Vagina (tissue), 2 donors: ENCODE measurements around the gene ADGRE3. TPM values are rescaled to one million over a fixed set of nuclear protein-coding genes. Genes with fewer than 3 reads are reported as not detected.
"Not testable (repeated sequence)": the region's sequence is repeated elsewhere in the genome, so short reads cannot be mapped to it uniquely, and the experiment has no call there.

Source experiments
- DNase-seq, 2 donors: peaks; one replicate each; pipeline ENCODE4 v3.0.0-alpha.2; 2017; ENCODE audit errors: extremely low spot score in 2 of 2
- H3K27ac ChIP-seq: fragments of 200-600 bp; sonication (generic); one replicate; pipeline ENCODE4 v1.5.1; 2019
- H3K27me3 ChIP-seq: fragments of 200-600 bp; sonication (generic); one replicate; pipeline ENCODE4 v1.5.1; 2019
- H3K36me3 ChIP-seq, 2 donors: fragments of 200-600 bp; sonication (generic); one replicate each; pipeline ENCODE4 v1.5.1; 2017 to 2019
- H3K4me1 ChIP-seq: fragments of 200-600 bp; sonication (generic); one replicate; pipeline ENCODE4 v1.5.1; 2019
- H3K4me3 ChIP-seq, 2 donors: fragments of 200-600 bp; sonication (generic); 1 replicate in 1 of 2; 2 replicates in 1 of 2; pipeline ENCODE4 v1.5.1; 2016 to 2019
- H3K9me3 ChIP-seq: fragments of 200-600 bp; sonication (generic); one replicate; pipeline ENCODE4 v1.5.1; 2019
- POLR2A ChIP-seq, 2 donors: fragments of 450-650 bp; IDR thresholded peaks; one replicate each; pipeline ENCODE4 v1.6.1; 2017; ENCODE audit warnings: antibody characterized with exemption in 2 of 2, mild to moderate bottlenecking in 2 of 2, moderate library complexity in 2 of 2
- POLR2AphosphoS5 ChIP-seq, 2 donors: sonication (generic); formaldehyde crosslinking; IDR thresholded peaks; one replicate each; pipeline ENCODE4 v1.9.0; 2017; ENCODE audit warnings: antibody characterized with exemption in 2 of 2, mild to moderate bottlenecking in 2 of 2, low read depth in 1 of 2; ENCODE audit not compliant: insufficient read depth in 1 of 2
- intact Hi-C: fragments of 100-400 bp; cut with DNase I; formaldehyde crosslinking; loops from one replicate; pipeline ENCODE4 v1.15.1; 2023
- total RNA-seq: library from RNA; depleted of rRNA; stranded (reverse); fragments of >200 nt; gene quantifications from one replicate; pipeline ENCODE4 v1.2.3, GENCODE V29; 2016
- TF ChIP-seq, protein P1 (sequence below), 3 experiments: fragments of 450-650 bp in 2 of 3; fragments of 200-600 bp in 1 of 3; sonication (generic) in 1 of 3; IDR thresholded peaks; one replicate each; pipeline ENCODE4 v1.5.1; 2017 to 2019; ENCODE audit warnings: antibody characterized with exemption in 3 of 3, mild to moderate bottlenecking in 2 of 3, moderate library complexity in 2 of 3

ADGRE3 gene
- total RNA-seq, 1 donor from 2014 or later, result not detected

DNA sequence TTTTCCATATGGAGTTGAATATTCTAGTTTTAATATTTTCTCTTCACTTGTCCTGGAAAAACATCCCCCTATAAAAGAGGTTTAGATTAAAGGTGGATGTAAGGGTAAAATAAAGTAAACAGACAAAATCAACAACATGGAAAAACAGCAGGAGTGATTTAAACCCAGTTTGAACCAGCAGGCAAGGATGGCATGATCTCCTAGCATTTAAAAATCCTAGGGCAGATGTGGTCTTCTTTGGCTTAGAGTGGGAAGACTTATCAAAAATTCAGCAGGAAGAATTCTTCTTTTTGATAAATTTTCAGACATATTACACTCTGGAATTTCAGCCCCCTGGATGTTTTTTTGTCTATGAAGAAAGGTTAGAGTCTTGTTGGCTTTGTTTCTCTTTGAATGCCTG is 55.2 kb downstream of the ADGRE3 start:
- no peak overlapping the region for H3K4me3 ChIP-seq
- no peaks in the 10 kb centered on the region for H3K36me3 ChIP-seq
- intact Hi-C loops, result no loop called here

DNA sequence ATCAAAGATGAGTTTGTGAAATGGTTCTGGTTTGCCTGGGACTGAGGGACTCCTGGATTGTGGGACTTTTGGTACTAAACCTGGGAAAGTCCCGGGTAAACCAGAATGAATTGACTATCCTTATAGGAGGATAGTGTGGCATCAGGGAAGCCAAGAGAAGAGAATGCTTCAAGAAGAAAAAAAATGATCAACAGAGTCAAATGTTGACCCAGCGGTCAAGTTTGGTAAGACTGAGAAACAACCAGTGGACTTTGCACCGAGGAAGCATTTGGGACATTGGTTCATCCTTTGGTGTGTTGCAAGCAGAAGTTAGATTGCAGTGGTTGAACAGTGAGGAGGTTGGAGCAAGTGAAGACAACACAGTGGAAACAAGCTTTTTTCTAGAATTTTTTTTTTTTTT is 58.2 kb downstream of the ADGRE3 start:
- Histone ChIP-seq H3K27ac (no peak overlapping the region), H3K36me3 (no peaks in the 10 kb centered on the region), H3K4me1 (no peaks in the 10 kb centered on the region), H3K9me3 (peaks cover 6% of the 10 kb centered on the region), H3K27me3 (no peaks in the 10 kb centered on the region), H3K4me3 (no peak overlapping the region)
- TF ChIP-seq POLR2AphosphoS5 (IDR thresholded peaks at IDR 0.05; ENCODE audit: insufficient read depth in 1 of 2, low read depth in 1 of 2) (no peak), POLR2A (IDR thresholded peaks at IDR 0.05) (no peak)
- TF ChIP-seq, protein P1, sequence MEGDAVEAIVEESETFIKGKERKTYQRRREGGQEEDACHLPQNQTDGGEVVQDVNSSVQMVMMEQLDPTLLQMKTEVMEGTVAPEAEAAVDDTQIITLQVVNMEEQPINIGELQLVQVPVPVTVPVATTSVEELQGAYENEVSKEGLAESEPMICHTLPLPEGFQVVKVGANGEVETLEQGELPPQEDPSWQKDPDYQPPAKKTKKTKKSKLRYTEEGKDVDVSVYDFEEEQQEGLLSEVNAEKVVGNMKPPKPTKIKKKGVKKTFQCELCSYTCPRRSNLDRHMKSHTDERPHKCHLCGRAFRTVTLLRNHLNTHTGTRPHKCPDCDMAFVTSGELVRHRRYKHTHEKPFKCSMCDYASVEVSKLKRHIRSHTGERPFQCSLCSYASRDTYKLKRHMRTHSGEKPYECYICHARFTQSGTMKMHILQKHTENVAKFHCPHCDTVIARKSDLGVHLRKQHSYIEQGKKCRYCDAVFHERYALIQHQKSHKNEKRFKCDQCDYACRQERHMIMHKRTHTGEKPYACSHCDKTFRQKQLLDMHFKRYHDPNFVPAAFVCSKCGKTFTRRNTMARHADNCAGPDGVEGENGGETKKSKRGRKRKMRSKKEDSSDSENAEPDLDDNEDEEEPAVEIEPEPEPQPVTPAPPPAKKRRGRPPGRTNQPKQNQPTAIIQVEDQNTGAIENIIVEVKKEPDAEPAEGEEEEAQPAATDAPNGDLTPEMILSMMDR (IDR thresholded peaks at IDR 0.05), result no peak
- no peak for DNase-seq
- intact Hi-C loops, result no loop called here

More for the DNA sequence above, 55.2 kb downstream of the ADGRE3 start:
- Histone ChIP-seq H3K27me3 (no peaks in the 10 kb centered on the region), H3K9me3 (peaks cover 6% of the 10 kb centered on the region), H3K27ac (no peak overlapping the region), H3K4me1 (no peaks in the 10 kb centered on the region)
- TF ChIP-seq POLR2A (IDR thresholded peaks at IDR 0.05), result no peak
- no peak for TF ChIP-seq POLR2AphosphoS5 (IDR thresholded peaks at IDR 0.05; ENCODE audit: insufficient read depth in 1 of 2, low read depth in 1 of 2)
- TF ChIP-seq, protein P1 (IDR thresholded peaks at IDR 0.05), result no peak
- no peak for DNase-seq

DNA sequence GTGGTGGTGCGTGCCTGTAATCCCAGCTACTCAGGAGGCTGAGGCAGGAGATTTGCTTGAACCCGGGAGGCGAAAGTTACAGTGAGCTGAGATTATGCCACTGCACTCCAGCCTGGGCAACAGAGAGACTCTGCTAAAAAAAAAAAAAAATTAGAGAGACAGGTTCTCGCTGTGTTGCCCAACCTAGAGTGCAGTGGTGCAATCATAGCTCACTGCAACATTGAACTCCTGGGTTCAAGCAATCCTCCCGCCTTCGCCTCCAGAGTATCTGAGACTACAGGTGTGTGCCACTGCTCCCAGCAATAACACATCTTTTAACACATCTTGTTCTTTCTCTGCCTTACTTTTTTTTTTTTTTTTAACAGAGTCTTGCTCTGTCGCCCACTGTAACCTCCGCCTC is 59.0 kb downstream of the ADGRE3 start:
- intact Hi-C loops, result no loop called here
- DNase-seq, result no peak
- peaks cover 6% of the 10 kb centered on the region for H3K9me3 ChIP-seq
- H3K36me3 ChIP-seq, result no peaks in the 10 kb centered on the region
- H3K4me1 ChIP-seq, result no peaks in the 10 kb centered on the region
- H3K27me3 ChIP-seq, result no peaks in the 10 kb centered on the region
- H3K27ac ChIP-seq, result no peak overlapping the region
- TF ChIP-seq POLR2AphosphoS5 (IDR thresholded peaks at IDR 0.05; ENCODE audit: insufficient read depth in 1 of 2, low read depth in 1 of 2), result no peak
- TF ChIP-seq, protein P1 (IDR thresholded peaks at IDR 0.05), result no peak
- TF ChIP-seq POLR2A (IDR thresholded peaks at IDR 0.05), result no peak
- H3K4me3 ChIP-seq, result no peak overlapping the region

DNA sequence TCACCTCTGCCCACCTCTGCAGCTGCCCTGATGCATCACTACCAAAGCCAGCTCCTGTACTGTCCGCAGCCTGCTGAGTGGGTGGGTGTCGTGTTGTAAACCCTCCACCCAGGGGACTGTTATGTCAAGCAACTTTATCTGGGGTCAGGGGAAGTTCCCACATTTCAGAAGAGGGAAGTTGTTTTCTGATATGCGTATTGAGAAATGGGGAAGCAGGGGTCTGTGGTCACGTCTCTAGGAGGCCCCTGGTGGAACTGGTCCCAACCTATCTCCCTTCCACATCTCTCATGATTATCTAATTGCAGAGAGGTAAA is 60.6 kb downstream of the ADGRE3 start:
- H3K27ac ChIP-seq, result no peak overlapping the region
- no peaks in the 10 kb centered on the region for H3K36me3 ChIP-seq
- H3K27me3 ChIP-seq, result no peaks in the 10 kb centered on the region
- H3K4me3 ChIP-seq, result no peak overlapping the region
- no peak for TF ChIP-seq POLR2AphosphoS5 (IDR thresholded peaks at IDR 0.05; ENCODE audit: insufficient read depth in 1 of 2, low read depth in 1 of 2)
- no peak for TF ChIP-seq POLR2A (IDR thresholded peaks at IDR 0.05)
- TF ChIP-seq, protein P1 (IDR thresholded peaks at IDR 0.05), result no peak
- no peaks in the 10 kb centered on the region for H3K9me3 ChIP-seq
- no peak for DNase-seq
- H3K4me1 ChIP-seq, result no peaks in the 10 kb centered on the region
- intact Hi-C loops, result no loop called here

DNA sequence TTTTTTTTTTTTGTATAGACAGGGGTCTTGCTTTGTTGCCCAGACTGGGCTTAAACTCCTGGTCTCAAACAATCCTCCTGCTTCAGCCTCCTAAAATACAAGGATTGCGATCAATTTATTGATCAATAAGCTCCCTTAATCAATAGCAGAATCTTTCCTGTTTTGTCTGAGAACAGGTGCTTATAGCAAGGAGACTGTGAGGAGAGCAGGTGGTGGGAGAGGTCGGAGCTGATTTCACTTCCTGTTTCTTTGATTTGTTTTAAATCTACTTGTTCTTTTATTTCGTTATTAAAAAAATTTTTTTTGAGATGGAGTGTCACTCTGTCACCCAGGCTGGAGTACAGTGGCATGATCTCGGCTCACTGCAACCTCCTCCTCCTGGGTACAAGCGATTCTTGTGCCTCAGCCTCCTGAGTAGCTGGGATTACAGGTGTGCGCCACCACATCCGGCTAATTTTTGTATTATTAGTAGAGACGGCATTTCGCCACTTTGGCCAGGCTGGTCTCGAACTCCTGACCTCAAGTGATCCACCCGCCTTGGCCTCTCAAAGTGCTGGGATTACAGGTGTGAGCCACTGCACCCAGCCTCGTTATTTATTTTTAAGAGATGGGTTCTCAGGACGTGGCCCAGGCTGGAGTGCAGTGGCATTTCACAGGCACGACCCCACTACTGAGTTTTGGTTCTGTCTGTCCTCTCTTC is 61.1 kb downstream of the ADGRE3 start:
- DNase-seq, intact Hi-C loops, H3K36me3 ChIP-seq, H3K9me3 ChIP-seq, H3K27me3 ChIP-seq, H3K27ac ChIP-seq, H3K4me1 ChIP-seq, H3K4me3 ChIP-seq: not testable (repeated sequence)
